Epithelial cell of proximal tubule (primary cell): Measurements from ENCODE around the gene WSB2. TPM values are rescaled to one million over a fixed set of nuclear protein-coding genes. Genes with fewer than 3 reads are reported as not detected.

Experiments
- DNase-seq: peaks from one replicate; pipeline ENCODE4 v3.0.0-alpha.2; 2011; ENCODE audit warnings: low read depth
- H3K4me3 ChIP-seq: 2 replicates; pipeline ENCODE4 v1.5.1; 2011; ENCODE audit warnings: low read depth, mild to moderate bottlenecking, low read length
- CTCF ChIP-seq: conservative IDR thresholded peaks from 2 replicates; pipeline ENCODE4 v1.5.1; 2012; ENCODE audit warnings: low read depth, mild to moderate bottlenecking, low read length
- total RNA-seq: library from RNA; depleted of rRNA; stranded (reverse); fragments of >200 nt; gene quantifications from 2 replicates; pipeline ENCODE4 v1.2.3, GENCODE V29; 2015

The WSB2 gene
- total RNA-seq, 1 donor from 2014 or later = 79.6 TPM

DNA sequence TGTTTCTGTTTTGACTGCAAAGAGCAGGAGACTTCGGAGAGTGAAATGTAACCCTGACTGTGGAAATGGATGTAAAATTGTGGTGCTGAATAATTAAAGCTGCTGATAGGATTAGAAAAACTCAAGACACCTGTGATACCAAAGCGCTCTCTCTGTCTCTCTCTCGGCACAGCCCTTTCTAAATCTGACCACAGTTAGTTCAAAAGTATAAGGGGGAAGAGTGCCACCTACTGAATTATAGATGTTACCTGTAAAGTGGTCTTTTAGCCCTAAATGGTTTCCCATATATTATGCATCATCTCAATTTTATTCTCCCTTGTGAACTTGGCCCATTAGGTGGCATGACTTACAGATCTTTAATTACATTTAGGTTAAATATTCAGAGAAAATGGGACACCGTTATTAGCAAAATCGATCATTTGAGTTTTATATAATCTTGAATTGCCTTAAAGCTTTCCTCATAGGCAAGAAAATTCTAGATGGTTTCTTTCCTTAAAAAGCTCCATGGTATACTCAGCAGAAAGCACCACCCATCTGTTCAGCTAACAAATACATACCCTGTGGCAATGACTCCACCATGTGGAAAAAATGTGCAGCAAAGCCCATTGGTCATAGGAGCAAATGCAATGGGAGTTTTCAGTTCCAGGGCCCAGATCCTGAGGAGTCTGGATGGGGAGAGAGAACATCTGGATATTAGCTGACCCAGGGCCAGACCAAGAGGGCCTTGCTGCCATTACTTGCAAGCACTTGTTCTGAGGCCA is 26.4 kb downstream of the WSB2 start:
- peak; percentile 66 for TF ChIP-seq CTCF
- no peak for DNase-seq
- H3K4me3 ChIP-seq = no peak overlapping the region

- DNase-seq = no peak
- no peak for TF ChIP-seq CTCF
- no peak overlapping the region for H3K4me3 ChIP-seq
Measured at GRCh38 chr12:118033902-118034301, 27.1 kb downstream of the WSB2 start.

GRCh38 chr12:118033323-118033722 is 27.7 kb downstream of the WSB2 start:
- H3K4me3 ChIP-seq = no peak overlapping the region
- no peak for DNase-seq
- no peak for TF ChIP-seq CTCF

DNA sequence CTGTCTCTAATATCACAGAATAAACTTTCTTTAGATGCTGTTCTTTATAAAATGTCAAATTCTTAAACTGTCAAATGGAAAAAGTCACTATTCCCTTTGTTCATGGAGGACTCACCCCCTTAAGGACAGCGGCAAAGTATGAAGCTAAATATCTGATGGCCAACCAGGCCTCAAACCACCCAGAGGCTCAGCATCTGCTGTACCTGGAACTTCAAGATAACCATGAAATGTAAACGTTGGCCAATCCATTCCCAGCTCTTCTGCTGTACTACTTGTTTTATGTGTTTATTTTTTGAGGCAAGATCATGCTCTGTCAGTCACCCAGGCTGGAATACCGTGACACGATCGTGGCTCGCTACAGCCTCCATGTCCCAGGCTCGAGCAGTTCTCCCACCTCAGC is 28.8 kb downstream of the WSB2 start:
- no peak overlapping the region for H3K4me3 ChIP-seq
- no peak for DNase-seq
- TF ChIP-seq CTCF = no peak

GRCh38 chr12:118029166-118029565 is 31.8 kb downstream of the WSB2 start:
- no peak overlapping the region for H3K4me3 ChIP-seq
- no peak for DNase-seq
- no peak for TF ChIP-seq CTCF

GRCh38 chr12:118025168-118025567 is 35.8 kb downstream of the WSB2 start:
- no peak for TF ChIP-seq CTCF

GRCh38 chr12:118023301-118023860 is 37.6 kb downstream of the WSB2 start:
- TF ChIP-seq CTCF = no peak
- no peak overlapping the region for H3K4me3 ChIP-seq
- DNase-seq = no peak

More at GRCh38 chr12:118025168-118025567, 35.8 kb downstream of the WSB2 start:
- no peak for DNase-seq
- H3K4me3 ChIP-seq = no peak overlapping the region
